Measurements from ENCODE around the gene HSFX3. TPM values are rescaled to one million over a fixed set of nuclear protein-coding genes. Genes with fewer than 3 reads are reported as not detected.

HSFX3 gene, protein sequence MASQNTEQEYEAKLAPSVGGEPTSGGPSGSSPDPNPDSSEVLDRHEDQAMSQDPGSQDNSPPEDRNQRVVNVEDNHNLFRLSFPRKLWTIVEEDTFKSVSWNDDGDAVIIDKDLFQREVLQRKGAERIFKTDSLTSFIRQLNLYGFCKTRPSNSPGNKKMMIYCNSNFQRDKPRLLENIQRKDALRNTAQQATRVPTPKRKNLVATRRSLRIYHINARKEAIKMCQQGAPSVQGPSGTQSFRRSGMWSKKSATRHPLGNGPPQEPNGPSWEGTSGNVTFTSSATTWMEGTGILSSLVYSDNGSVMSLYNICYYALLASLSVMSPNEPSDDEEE
- not detected in 2 replicates for total RNA-seq

DNA sequence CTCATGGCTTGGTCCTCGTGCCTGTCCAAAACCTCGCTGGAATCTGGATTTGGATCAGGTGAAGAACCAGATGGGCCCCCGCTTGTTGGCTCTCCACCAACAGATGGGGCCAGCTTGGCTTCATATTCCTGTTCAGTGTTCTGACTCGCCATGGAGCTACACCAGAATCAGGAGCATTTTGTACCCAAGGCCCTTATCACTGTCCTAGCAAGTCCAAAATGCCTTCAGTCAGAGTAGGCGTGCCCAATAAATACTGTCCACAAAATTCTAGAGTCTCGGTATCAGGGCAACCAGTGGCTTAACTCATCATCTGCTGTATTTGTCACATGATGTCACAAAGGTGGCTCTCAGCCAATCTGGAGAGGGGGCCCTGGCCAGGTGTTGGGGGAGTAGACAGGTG, at the start of gene HSFX3:
TSS of gene HSFX3 (minus strand) at position 224 of the 400 bp plus-strand sequence. CDS start at position 152, 72 bp downstream.

DNA sequence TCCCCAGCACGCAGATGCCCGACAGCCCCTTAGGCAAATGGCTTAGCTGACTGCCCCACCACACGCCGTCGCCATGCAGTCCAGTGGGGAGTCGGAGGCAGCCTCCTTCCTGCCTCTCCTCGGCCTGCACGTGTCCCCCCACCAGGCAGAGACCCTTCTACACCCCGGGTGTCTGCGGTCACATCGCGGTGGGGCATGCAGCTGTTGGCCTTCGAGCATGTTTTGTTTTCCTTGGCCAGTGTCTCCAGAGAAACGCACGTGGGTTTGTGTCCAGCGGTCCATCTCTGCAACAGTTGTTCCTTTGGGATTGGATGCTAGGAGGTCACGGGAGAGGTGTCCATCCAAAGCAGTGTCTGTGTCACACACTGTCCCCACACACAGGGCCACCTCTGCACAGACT, 45.5 kb upstream of the HSFX3 start, which contains the start of gene HSFX2:
TSS of gene HSFX2 (minus strand) at position 101 of the 400 bp plus-strand sequence. CDS start 614 bp downstream, outside the sequence.

DNA sequence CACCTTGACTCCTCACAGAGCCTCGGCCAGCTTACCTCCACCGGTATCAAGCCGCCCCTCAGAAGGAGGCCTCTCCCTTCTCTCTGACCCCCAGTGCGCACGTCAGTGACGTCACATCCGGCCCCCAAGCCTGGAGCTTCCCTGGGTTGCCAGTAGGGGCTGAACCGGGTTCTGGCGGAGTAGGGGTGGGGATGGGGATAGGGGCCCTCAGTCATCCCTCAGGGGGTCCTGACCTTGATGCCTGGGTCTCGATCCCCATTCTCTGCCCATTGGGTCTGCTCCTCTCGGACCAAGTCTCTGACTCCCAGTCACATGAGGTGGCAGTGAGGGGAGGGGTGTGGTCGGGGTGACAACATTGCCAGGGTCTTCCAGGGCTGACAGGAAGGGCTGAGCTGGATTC, 37.6 kb upstream of the HSFX3 start, which contains the start of gene MAGEA9B:
TSS of gene MAGEA9B (minus strand) at position 101 of the 400 bp plus-strand sequence. CDS start 4,280 bp downstream, outside the sequence.

DNA sequence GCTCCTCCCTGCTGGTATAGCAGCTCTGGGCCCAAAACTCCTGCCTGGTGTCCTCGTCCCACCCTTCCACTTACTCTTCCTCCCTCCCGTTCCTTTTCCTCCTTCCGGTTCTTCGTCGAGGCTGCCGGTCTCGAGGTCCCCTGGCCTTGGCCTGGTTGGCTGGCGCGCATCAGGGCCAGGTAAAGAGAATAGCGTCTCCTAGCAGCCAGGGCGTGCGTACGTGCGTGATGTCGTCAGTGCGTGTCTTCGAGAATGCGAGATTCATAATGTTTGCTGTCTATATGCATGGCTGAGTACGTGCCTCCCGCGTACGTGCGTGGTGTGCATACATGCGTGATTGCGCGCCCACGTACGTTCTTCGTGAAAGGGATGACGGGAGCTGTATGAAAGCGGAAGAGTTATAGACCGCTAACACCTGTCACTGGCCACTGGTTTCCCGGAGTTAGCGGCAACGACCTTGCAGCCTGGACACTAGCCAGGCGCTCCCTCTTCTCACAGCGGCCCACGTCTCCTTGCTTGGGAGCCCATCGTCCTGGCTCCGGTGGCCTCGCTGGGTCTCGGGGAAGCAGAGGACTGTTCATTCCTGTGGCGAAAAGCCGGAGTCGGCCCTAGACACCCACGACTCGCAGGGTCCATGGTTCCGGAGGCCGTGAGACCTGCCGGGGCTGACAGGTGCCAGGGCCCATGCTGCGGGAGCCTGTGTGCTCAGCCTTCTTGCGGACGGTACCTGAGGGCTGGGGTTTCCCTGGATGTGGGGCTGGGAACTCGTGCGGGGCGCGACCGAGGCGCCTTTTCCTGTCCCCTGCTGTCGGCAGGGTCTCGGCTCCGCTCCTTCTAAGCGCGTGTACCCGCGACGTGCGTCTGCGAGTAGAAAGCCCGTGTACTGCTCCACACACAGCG, 8.9 kb downstream of the HSFX3 start, which contains the start of gene EOLA1:
TSS of gene EOLA1 (plus strand) at position 392 of the 900 bp plus-strand sequence. CDS start 4,619 bp downstream, outside the sequence.

DNA sequence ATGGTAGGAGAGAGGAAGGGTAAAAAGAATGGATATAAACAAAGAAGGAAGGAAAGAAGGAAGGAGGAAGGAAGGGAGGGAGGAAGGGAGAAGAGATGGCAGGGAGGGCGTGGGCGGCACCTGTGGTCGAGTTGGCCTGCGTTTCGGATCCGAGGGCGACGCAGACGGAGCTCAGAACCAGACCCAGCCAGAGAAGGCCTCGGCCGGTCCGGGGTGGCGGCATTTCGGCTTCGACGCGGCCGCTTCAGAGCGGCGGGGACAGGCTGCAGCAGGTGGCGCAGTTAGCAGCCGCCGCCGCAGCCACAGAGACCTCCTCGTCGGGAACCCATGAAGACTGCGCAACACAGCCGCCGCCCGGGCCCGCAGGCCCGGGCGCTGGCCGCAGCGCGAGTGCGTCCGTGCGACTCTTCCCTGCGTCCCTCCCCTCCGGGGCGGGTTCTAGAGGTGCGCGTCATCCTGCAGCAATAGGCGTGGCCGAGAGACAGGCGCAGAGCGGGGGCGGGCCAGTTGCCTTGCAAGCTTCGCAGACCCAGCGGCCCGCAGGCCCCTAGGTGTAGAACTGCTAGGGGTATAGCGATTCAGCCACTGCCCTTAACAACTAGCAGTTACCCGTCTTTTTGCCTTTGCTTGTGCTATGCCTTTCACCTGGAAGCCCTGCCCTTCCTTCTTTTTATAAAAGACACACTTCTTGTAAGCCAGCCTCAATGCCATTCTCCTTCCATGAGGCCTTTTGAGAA, 44.6 kb downstream of the HSFX3 start, which contains the start of gene IDS:
TSS of gene IDS (minus strand) at position 392 of the 737 bp plus-strand sequence. CDS start at position 223, 169 bp downstream.

Other genes starting within 250 kb of the HSFX3 start
- gene IDS, start 44.6 kb downstream of the HSFX3 start, total RNA-seq, result 73.9 and 97.9 TPM in 2 replicates
- 13.1 and 15.1 TPM in 2 replicates for gene EOLA1, start 8.9 kb downstream of the HSFX3 start, total RNA-seq
- not detected in 2 replicates for gene MAGEA9B, start 37.5 kb upstream of the HSFX3 start, total RNA-seq
- gene HSFX2, start 45.4 kb upstream of the HSFX3 start, total RNA-seq, result not detected in 2 replicates
- gene TMEM185A, start 81.9 kb upstream of the HSFX3 start, total RNA-seq, result 22.0 and 22.6 TPM in 2 replicates
- not detected in 2 replicates for gene MAGEA11, start 162.1 kb upstream of the HSFX3 start, total RNA-seq
- 0.89 and 1.6 TPM in 2 replicates for gene HSFX1, start 224.1 kb upstream of the HSFX3 start, total RNA-seq
- gene MAGEA9, start 232.0 kb upstream of the HSFX3 start, total RNA-seq, result not detected in 2 replicates

All from smooth muscle cell of the umbilical artery (primary cell).